ENCODE data around the gene PRDM16.

Gene PRDM16

DNA sequence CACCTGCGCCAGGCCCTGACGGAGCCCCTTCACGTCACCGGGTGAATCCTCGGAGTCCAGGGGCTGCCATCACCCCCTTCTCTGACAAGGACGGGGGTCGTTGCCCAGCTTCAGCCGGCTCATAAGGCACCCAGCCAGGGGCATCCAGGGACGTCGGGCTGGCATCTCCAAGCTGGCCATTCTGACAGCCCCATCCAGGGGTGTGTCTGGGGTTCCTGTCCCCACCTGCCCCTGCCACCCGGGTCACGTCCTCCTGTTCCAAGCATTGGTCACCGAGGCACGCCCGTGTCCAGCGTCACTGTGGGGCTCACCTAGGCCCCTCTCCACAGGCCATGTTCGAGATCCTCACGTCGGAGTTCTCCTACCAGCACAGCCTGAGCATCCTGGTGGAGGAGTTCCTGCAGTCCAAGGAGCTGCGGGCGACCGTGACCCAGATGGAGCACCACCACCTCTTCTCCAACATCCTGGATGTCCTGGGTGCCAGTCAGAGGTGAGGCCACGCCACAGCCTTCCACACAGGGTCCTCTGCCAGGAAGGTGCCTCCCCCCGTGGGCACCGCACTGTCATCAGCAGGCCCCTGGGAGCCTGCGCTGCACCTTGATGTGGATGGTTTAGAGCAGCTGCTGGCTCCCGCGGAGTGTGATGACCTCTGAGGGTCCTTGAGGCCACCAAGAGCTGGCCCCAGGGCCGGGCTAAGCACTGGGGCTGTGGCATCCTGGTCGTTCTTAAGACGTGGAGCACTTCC is 400.3 kb downstream of the PRDM16 start:
- DNase-seq = no peak

- DNase-seq = no peak
These were observed 401.0 kb downstream of the PRDM16 start for GRCh38 chr1:3469849-3470649.

GRCh38 chr1:3470650-3471355 is 401.8 kb downstream of the PRDM16 start:
- DNase-seq = no peak

DNA sequence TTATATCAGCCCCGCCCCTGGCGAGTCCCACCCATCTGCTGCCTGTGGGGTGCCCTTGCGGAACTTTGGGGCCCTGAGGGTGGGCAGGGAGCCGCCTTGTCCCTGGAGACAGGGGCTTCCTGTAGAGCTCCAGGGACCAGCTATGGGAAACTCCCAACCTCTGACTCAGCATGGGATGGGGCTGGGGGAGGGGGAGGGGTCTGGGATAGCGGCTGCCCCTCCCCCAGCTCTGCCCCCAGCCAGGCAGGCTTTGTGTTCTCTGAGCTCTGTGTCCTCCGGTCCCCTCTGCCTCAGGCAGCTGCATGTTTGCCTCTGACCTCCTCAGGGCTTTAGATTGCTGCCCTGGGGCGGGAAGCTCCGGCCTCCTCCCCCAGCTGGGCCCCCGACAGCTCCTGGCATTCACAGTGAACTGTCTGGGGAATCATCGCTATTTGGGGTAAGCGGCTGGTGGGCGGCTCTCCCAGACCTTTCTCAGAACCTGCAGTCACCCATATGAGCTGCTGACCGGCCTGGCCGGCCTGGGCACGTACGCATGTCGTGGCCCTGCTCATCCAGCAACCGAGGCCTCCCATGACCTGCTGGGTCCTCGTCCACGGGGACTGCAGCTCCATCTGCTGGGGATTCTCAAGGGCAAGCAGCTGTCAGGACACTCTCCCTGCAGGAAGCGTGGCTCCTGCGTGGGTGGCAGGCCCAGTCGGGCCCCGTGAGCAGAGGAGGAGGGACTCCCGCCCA is 402.5 kb downstream of the PRDM16 start:
- no peak for DNase-seq

DNA sequence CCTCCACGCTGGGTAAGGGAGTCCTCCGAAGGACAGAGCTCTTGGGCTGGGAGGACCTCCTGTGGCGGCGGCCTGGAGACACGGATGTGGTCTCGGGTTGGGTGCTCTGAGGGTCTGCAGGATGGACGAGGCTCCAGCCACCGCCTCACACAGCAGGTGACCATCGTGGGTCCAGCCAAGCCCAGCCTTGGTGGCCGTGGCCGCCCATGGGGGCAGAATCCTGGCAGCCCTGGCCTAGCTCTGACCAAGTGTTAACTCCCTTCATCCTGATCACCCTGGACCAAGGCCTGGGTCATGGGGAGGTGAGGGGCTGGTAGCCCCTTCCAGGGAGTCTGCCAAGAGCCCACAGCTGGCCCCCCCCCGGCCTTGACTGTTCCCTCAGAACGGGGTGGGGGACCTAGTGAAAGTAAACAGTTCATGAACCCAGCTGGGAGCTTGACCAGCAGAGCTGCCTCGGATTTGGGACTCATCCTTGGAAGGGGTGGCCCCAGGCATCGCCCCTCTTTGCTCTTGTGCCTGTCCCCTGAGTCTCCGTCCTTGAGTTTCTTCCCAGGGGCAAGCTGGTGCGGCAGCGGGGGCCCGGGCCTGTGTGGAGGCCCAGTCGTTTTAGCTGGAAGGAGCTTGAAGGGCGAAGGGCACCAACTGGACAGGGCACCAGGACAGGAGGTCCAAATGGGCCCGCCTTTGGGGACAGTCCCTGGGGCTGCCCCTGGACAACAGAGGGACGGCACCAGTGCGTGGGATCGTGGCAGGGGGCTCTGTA is 403.3 kb downstream of the PRDM16 start:
- DNase-seq = no peak

DNA sequence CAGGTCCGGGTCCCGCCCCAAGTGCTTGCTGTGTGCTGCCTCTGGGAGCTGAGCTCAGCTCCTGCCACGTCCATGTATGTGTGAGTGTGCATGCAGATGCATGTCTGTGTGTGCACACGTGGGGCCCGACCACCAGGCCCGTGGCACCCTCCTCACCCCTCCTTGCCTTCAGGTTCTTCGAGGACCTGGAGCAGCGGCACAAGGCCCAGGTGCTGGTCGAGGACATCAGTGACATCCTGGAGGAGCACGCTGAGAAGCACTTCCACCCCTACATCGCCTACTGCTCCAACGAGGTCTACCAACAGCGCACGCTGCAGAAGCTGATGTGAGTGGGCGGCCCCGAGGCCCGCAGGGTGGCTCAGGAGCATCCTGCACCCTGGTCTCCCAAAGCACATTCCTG is 403.9 kb downstream of the PRDM16 start:
- no peak for DNase-seq

DNA sequence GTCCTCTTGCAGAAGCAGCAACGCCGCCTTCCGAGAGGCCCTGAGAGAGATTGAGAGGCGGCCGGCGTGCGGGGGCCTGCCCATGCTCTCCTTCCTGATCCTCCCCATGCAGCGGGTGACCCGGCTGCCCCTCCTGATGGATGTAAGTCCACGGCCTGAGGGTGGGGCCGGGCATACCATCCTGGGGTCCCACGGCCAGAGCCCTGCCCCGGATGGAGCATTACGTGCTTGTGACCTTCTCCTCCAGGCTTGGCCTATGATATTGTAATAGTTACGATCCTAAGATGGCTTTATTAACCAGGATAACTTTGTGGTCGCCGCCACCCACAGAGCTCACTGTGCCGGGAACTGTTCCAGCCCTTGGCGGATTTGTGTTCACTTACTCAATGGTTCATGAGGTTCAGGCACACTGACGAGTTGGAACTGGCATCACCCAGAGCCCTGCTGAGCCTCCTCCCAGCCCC is 404.4 kb downstream of the PRDM16 start:
- no peak for DNase-seq

GRCh38 chr1:3474016-3474415 is 405.0 kb downstream of the PRDM16 start:
- DNase-seq = no peak

- DNase-seq = no peak
These were observed 405.4 kb downstream of the PRDM16 start for GRCh38 chr1:3474421-3474820.

DNA sequence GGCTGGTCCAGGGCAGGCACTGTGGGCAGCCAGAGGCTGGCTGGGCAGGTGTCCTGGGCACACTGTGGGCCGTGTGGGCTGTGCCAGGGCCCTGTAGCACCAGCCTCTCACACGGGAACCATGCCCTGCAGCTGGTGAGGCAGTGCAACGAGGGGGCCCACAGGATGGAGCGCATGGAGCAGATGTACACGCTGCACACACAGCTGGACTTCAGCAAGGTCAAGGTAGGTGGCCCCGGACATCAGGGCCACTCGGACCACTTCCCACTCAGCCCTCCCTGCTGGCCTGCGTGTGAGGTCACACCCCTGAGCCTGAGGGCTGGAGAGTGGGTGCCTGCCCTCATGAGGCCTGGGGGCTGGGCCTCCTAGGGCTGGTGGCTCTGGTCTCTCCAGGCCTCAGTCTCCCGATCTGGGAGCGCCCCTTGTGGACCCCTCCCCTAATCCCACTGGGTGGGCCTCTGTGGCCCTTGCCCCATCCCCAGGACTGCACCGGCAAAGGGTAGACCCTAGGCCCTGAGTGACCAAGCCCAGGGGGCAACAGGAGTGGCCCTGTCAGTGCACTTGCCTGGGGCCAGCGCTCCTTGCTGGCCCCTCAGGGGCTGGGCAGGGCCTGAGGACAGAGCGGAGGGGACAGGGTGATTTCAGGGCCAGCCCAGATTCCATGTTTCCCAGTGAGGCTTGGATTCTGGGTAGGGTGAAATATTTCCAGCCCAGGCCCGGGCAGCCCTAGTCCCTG is 407.0 kb downstream of the PRDM16 start:
- DNase-seq = no peak

- no peak for DNase-seq
These were observed 407.7 kb downstream of the PRDM16 start for GRCh38 chr1:3476666-3477065.

DNA sequence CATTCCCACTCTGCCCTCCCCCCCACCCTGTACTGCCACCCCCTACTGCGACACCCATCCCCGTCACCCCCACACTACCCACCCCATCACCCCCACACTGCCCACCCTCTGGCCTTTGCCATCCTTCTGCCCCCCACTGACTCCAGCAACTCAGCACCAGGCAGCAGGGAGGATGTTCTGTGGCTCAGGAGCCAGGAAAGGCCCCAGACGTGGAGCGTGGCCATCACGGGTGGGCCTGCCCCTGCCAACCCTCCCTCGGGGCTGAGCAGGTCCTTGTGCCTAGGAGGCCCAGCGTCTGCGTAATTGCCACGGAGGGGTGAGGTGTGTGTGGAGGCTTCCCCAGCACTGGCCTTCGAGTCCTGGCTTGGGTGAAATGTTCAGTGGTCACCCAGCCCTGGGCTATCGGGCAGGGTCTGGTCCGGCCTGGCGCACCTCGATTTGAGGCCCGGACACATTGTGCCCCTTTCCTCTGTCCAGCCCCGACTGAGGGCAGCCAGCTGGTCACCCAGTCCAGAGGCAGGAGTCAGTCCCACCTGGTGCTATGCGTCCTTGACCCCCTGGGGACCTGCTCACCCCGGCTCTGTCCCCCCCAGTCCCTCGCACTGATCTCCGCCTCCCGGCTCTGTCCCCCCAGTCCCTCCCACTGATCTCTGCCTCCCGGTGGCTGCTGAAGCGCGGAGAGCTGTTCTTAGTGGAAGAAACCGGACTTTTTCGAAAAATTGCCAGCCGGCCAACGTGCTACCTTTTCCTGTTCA is 408.4 kb downstream of the PRDM16 start:
- no peak for DNase-seq

GRCh38 chr1:3478187-3478586 is 409.2 kb downstream of the PRDM16 start:
- DNase-seq = no peak

GRCh38 chr1:3479511-3480368 is 410.7 kb downstream of the PRDM16 start:
- DNase-seq = no peak

GRCh38 chr1:3480369-3480719 is 411.3 kb downstream of the PRDM16 start:
- no peak for DNase-seq

DNA sequence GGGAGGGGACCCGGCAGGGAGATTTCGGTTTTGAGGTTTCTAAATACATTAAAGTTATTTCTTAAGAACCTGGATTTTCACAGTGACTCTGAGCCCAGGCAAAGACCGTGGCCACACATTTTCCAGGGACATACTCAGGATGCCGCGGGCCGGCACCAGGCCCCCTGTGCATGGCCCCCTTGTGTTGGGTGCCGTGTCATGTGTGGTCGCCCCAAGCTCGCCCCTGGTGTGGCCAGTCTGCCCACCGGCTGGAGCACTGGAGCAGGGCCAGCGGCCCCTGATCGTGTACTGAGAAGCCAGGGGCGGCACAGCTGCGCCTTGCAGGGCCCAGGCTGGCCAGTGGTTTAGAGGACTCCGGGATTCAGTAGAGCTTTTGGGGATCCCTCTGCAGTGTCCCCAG is 412.0 kb downstream of the PRDM16 start:
- DNase-seq = no peak

DNA sequence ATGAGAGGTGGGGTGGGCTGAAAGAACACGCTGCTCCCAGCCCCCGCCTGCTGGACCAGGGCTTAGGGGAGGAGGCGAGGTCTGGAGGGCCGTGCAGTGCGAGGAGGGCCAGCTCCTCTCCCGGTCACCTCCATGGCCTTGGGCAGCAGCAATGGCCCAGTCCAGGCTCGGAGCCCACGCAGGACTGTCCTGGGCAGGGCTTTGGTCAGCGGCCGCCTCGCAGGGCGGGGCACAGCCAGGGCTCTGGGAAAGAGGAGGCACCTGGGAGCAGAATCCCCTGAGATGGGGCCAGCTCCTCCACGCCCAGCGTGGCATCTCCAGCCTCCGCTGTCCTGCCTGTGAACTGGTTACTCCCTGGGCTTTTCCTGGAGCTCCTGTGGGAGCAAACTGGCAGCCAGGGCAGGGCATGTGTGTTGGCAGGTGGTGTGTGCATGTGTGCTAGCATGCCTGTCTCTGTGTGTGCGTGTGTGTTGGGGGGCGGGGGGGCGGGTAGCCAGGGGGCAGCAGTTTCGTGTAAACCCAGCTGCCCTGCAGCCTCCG is 412.9 kb downstream of the PRDM16 start:
- DNase-seq = no peak

DNA sequence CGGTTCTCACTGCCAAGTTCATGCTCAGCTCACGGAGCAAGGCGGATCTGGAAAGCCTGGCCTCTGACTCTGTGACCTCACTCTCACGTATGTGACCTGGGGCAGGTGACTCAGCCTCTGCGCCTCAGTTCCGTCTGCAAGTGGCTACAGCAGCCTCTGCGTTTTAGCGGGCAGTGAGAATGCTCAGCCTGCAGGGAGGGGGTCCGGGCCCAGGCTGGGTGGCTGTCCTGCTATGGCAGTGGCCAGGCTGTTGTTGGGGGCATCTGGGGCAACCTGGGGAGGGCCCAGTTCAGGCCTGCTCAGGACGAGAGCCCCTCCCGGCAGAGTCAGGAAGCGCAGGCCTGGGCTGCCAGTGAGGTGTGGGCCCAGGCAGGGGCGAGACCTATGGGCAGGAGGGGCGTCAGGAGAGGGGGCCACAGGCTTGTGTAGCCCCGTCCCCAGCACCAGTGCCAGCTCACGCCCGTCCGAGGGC is 413.4 kb downstream of the PRDM16 start:
- DNase-seq = no peak

- no peak for DNase-seq
These were observed 414.4 kb downstream of the PRDM16 start for GRCh38 chr1:3483380-3483779.

Measured in NCI-H2107 (cell line).